HCT116 (cell line): ENCODE results near the gene TMEM91. TPM values are rescaled to one million over a fixed set of nuclear protein-coding genes. Genes with fewer than 3 reads are reported as not detected.

Experiments
- total RNA-seq: library from RNA; stranded (reverse); gene quantifications from one replicate; pipeline ENCODE4 v1.2.1, GENCODE V29; 2021; ENCODE audit not compliant: unreplicated experiment

TMEM91 gene
- total RNA-seq, 1 experiment from 2014 or later = 4.4 TPM

Other genes with a start within 250 kb of the TMEM91 start
- gene CYP2S1, start 183.3 kb upstream of the TMEM91 start, total RNA-seq = 17.6 TPM
- gene AXL, start 157.3 kb upstream of the TMEM91 start, total RNA-seq = 47.4 TPM
- 201 TPM for gene HNRNPUL1, start 112.2 kb upstream of the TMEM91 start, total RNA-seq
- 23.0 TPM for gene CCDC97, start 66.4 kb upstream of the TMEM91 start, total RNA-seq
- gene TGFB1, start 22.6 kb upstream of the TMEM91 start, total RNA-seq = 54.6 TPM
- gene B9D2, start 12.4 kb upstream of the TMEM91 start, total RNA-seq = 7.3 TPM
- 57.5 TPM for gene EXOSC5, start 20.8 kb downstream of the TMEM91 start, total RNA-seq
- 17.7 TPM for gene BCKDHA, start 21.3 kb downstream of the TMEM91 start, total RNA-seq
- not detected for gene B3GNT8, start 50.8 kb downstream of the TMEM91 start, total RNA-seq
- gene DMAC2, start 63.4 kb downstream of the TMEM91 start, total RNA-seq = 65.6 TPM
- not detected for gene ERICH4, start 66.6 kb downstream of the TMEM91 start, total RNA-seq
- gene CEACAM21, start 199.6 kb downstream of the TMEM91 start, total RNA-seq = 0.25 TPM